MG63 (cell line): Measurements from ENCODE around the gene CNOT9. TPM values are rescaled to one million over a fixed set of nuclear protein-coding genes. Genes with fewer than 3 reads are reported as not detected.

ENCODE experiments used
- DNase-seq: peaks from one replicate; pipeline ENCODE4 v3.0.0-alpha.2; 2020
- H3K27me3 ChIP-seq: fragments of 250-450 bp; sonication (Bioruptor Pico); 2 replicates; pipeline ENCODE4 v1.5.1; 2020; ENCODE audit warnings: mild to moderate bottlenecking, moderate library complexity
- H3K36me3 ChIP-seq: fragments of 250-450 bp; sonication (Bioruptor Pico); 2 replicates; pipeline ENCODE4 v1.5.1; 2020; ENCODE audit warnings: mild to moderate bottlenecking, moderate library complexity
- H3K4me3 ChIP-seq: fragments of 250-450 bp; sonication (Bioruptor Pico); 2 replicates; pipeline ENCODE4 v1.5.1; 2020; ENCODE audit warnings: mild to moderate bottlenecking, moderate library complexity
- H3K9me3 ChIP-seq: fragments of 250-450 bp; sonication (Bioruptor Pico); 2 replicates; pipeline ENCODE4 v1.5.1; 2020; ENCODE audit warnings: mild to moderate bottlenecking, moderate library complexity
- total RNA-seq: library from RNA; depleted of rRNA; stranded (reverse); fragments of >200 nt; shearing (Covaris generic); gene quantifications from 2 replicates; pipeline ENCODE4 v1.2.3, GENCODE V29; 2014; ENCODE audit warnings: low replicate concordance; rRNA removed

CNOT9 gene
- total RNA-seq, 1 experiment from 2014 or later, result 115 TPM

DNA sequence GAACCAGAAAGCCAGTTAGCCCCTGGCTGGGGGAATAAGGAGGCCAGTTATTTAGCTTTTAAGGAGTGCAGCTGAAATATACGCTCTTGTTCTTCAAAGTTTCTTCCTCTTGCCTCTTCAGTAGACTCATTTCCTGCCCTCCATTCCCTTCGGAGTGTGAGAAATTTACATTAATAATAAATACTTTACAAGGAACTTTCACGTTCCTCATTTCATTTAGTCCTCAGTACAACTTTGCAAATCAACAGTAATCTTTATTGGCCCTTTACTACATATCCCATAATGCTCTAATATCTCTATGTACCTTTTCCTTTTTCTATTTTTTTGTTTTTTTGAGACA, 54.7 kb downstream of the CNOT9 start:
- H3K36me3 ChIP-seq, result no peaks in the 10 kb centered on the region
- H3K4me3 ChIP-seq, result no peak overlapping the region
- DNase-seq, result no peak
- no peaks in the 10 kb centered on the region for H3K27me3 ChIP-seq
- no peaks in the 10 kb centered on the region for H3K9me3 ChIP-seq

DNA sequence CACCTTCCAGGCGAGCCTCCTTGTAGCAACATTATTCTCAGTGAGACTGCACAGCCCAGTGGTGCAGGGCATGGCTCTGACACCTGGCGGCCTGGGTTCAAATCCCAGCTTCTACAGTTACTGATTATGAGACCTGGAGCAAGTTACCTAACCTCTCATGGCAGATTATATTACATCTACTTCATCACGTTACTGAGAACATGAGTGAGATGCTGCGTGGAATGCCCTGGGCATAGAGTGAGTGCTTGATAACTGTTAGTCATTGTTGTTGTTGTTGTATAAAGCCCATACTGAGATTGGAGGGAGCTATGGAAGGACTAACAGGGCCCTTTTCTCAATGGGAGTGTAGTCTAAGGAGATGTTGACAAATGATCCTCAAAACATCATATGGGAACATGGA, 57.7 kb downstream of the CNOT9 start:
- no peak overlapping the region for H3K4me3 ChIP-seq
- H3K27me3 ChIP-seq, result no peaks in the 10 kb centered on the region
- no peak for DNase-seq
- H3K9me3 ChIP-seq, result no peaks in the 10 kb centered on the region
- no peaks in the 10 kb centered on the region for H3K36me3 ChIP-seq

DNA sequence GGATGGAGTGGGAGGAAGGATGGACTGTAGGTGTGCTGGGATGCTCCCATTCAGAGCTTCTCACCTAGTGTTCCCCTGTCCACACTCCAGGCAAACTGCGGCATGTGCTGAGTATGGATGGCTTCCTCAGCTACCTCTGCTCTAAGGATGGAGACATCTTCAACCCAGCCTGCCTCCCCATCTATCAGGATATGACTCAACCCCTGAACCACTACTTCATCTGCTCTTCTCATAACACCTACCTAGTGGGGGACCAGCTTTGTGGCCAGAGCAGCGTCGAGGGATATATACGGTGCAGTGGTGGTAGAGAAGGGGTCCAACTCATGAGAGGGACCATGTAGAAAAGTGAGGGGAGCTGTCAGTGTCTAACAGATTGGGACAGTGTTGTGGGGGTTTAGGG, 59.3 kb downstream of the CNOT9 start:
- Histone ChIP-seq H3K36me3 (no peaks in the 10 kb centered on the region), H3K27me3 (no peaks in the 10 kb centered on the region), H3K4me3 (no peak overlapping the region), H3K9me3 (no peaks in the 10 kb centered on the region)
- no peak for DNase-seq

DNA sequence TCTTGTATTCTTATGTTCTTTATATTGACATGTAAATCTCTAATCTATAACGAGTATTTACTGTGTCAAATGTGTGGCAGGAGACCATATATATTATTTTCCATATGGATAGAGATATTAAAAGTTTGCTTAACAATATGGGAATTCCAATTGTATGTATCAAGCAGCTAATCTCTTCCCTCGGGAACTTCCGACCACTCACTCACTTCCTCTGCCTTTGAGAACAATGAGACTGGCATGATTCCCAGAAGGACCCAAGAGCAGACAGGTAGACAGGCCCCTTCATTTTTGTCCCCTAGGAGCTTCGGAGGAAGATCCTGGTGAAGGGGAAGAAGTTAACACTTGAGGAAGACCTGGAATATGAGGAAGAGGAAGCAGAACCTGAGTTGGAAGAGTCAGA, 63.2 kb downstream of the CNOT9 start:
- no peak overlapping the region for H3K4me3 ChIP-seq
- H3K9me3 ChIP-seq, result no peaks in the 10 kb centered on the region
- no peak for DNase-seq
- H3K36me3 ChIP-seq, result peaks cover 18% of the 10 kb centered on the region
- H3K27me3 ChIP-seq, result no peaks in the 10 kb centered on the region

DNA sequence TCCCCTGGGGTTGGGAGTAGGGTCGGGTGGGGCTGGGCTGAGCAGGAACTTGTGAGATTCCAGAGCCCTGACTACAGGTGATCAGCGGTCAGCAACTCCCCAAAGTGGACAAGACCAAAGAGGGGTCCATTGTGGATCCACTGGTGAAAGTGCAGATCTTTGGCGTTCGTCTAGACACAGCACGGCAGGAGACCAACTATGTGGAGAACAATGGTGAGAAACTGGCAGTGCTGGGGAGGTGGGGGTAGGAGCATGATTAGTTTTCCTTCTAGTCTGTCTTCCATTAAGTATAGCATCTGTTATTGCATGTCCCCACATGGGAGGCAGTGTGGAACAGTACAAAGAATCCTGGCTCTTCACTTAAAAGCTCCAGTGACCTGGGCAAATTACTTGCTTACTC, 67.1 kb downstream of the CNOT9 start:
- H3K36me3 ChIP-seq, result peaks cover 51% of the 10 kb centered on the region
- no peak for DNase-seq
- H3K4me3 ChIP-seq, result no peak overlapping the region

DNA sequence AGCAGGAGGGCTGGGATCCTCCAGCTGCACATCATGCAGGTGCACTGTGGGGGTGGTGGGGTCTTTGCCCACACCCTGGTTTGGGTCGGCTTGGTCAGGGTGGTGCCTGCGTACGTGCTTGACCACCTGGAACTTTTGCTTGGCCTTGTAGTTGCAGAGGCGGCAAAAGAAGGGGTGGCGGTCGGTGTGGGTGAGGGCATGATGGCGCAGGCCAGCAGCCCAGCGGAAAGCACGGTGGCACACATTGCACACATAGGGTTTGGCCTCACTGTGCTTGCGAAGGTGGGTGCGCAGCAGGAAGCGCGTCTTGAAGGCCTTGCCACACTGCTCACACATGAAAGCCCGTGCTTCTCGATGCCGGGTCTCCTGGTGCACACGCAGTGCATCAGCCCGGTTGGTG, 69.7 kb downstream of the CNOT9 start:
- H3K27me3 ChIP-seq, result no peaks in the 10 kb centered on the region
- H3K9me3 ChIP-seq, result no peaks in the 10 kb centered on the region
- peaks cover 64% of the 10 kb centered on the region for H3K36me3 ChIP-seq
- no peak overlapping the region for H3K4me3 ChIP-seq
- no peak for DNase-seq

More for the DNA sequence above, 67.1 kb downstream of the CNOT9 start:
- Histone ChIP-seq H3K9me3 (no peaks in the 10 kb centered on the region), H3K27me3 (no peaks in the 10 kb centered on the region)

DNA sequence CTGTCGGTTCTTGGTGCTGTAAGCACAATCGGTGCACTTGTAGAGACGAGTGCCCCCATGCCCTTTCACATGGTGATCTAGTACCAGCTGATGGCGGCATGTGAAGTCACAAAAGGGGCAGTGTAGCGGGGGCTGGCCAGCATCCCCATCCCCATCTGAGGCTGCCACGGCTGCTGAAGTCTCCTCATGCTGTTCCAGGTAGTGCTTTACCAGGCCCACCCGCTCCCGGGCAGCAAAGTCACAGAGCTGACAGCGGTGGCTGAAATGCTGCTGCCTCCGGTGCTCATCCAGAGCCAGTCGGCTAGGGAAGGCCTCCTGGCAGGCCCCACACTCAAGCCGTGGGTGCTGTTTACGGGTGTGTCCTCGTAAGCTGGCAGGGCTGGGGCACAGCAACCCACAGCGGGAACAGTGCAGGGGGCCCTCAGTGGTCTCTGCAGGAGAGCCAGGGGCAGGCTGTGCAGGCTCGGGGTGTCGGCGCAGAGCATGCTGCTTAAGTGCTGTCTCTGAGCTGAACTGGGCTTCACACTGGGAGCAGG, 73.5 kb downstream of the CNOT9 start:
- no peak for DNase-seq
- Histone ChIP-seq H3K27me3 (no peaks in the 10 kb centered on the region), H3K9me3 (no peaks in the 10 kb centered on the region), H3K4me3 (no peak overlapping the region), H3K36me3 (peaks cover 69% of the 10 kb centered on the region)

DNA sequence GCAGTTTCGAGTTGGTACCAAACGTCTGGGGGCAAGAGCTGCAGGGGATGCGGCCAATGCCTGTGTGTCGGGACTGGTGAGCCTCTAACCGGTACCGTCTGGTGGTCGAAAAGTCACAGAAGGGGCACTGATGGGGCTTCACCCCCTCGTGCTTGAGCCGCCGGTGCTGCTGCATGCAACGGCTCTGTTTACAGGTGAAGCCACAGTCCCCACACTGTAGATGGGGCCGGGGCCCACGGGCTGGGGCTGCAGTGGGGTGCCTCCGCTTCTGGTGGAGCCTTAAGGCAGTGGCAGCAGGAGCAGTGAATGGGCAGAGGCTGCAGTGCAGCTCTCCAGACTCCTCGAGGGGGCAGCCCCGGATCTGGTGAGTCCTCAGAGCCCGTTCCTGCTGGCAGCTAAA, 74.1 kb downstream of the CNOT9 start:
- no peaks in the 10 kb centered on the region for H3K9me3 ChIP-seq
- no peak overlapping the region for H3K4me3 ChIP-seq
- peaks cover 68% of the 10 kb centered on the region for H3K36me3 ChIP-seq
- no peak for DNase-seq
- no peaks in the 10 kb centered on the region for H3K27me3 ChIP-seq

DNA sequence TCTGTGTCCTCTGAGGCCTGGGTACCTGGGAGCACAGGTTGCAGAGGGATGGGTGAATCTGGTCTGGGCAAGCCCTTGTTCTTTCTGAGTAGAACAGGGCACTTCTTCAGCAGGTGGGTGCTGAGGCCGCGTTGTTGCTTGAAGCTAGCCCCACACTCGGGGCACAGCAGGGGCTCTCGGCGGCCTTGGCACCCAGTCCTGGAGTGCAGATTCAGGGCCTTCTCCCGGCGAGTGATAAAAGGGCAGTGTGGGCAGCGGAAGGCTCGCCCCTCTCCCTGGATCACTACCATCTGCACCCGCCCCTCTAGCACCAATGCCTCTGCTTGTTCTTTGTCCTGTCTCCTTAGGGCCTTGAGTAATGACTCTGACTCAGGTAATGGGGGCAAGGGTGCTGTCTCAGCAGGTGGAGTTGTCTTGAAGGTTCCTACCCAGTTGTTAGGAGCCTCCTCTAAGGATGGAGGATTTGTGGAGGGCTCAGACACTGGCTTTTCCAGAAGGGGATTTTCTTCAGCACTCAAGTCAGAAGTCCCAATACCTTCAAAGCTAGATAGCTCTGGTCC, 75.2 kb downstream of the CNOT9 start:
- H3K27me3 ChIP-seq, result no peaks in the 10 kb centered on the region
- no peak for DNase-seq
- no peaks in the 10 kb centered on the region for H3K9me3 ChIP-seq
- H3K36me3 ChIP-seq, result peaks cover 68% of the 10 kb centered on the region
- no peak overlapping the region for H3K4me3 ChIP-seq

DNA sequence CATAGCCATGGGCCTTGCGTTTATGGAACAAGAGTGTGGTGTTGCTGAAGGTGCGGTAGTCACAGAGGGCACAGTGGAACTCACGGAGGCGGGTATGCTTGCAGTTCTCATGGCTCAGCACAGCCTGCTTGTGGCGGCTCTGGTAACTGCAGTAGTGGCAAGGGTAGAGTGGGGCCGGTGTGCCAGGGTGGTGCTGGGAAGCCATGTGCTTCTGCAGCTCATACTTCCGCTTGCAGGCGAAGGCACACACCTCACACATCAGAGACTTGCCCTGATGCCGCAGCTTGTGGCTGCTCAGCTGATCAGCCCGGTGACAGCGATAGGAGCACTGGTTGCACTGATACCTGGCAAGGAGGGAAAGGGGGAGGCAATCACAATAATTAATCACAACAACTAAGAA, 76.1 kb downstream of the CNOT9 start:
- no peak overlapping the region for H3K4me3 ChIP-seq
- no peak for DNase-seq
- H3K36me3 ChIP-seq, result peaks cover 69% of the 10 kb centered on the region

DNA sequence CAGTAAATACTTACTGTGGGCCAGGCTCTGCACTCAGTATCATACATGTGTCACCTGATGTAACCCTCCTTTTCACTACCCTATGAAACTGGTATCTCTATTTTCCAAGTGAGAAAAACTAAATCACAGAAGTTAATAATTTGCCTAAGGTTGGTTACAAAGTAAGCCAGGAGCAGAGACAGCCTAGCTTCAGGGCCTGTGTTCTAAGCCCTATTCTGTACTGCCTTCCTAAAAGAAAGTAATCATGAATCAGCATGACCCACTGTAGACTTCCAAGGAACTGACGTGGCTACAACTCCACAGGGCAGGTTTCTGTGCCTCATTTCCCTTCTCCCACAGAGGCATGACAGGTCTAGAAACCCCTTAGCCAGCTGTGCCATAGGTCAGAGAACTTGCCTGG, 76.5 kb downstream of the CNOT9 start:
- Histone ChIP-seq H3K27me3 (no peaks in the 10 kb centered on the region), H3K9me3 (no peaks in the 10 kb centered on the region), H3K36me3 (peaks cover 70% of the 10 kb centered on the region), H3K4me3 (no peak overlapping the region)
- DNase-seq, result no peak

More for the DNA sequence above, 76.1 kb downstream of the CNOT9 start:
- no peaks in the 10 kb centered on the region for H3K27me3 ChIP-seq
- H3K9me3 ChIP-seq, result no peaks in the 10 kb centered on the region

Other genes starting within 250 kb of the CNOT9 start
- not detected in 2 replicates for gene CATIP, start 212.0 kb upstream of the CNOT9 start, total RNA-seq
- 0.03 TPM in 1 of 2 replicates, not detected in the other for gene SLC11A1, start 186.6 kb upstream of the CNOT9 start, total RNA-seq
- gene CTDSP1, start 169.0 kb upstream of the CNOT9 start, total RNA-seq, result 82.9 and 84.6 TPM in 2 replicates
- not detected in 2 replicates for gene VIL1, start 149.7 kb upstream of the CNOT9 start, total RNA-seq
- 4.9 and 6.8 TPM in 2 replicates for gene USP37, start 488 bp upstream of the CNOT9 start, total RNA-seq
- 0.74 and 1.2 TPM in 2 replicates for gene PLCD4, start 39.1 kb downstream of the CNOT9 start, total RNA-seq
- gene ZNF142, start 90.8 kb downstream of the CNOT9 start, total RNA-seq, result 2.1 and 2.6 TPM in 2 replicates
- 22.3 and 53.1 TPM in 2 replicates for gene BCS1L, start 90.8 kb downstream of the CNOT9 start, total RNA-seq
- gene RNF25, start 103.2 kb downstream of the CNOT9 start, total RNA-seq, result 29.2 and 32.1 TPM in 2 replicates
- gene STK36, start 103.2 kb downstream of the CNOT9 start, total RNA-seq, result 1.9 and 11.8 TPM in 2 replicates
- gene TTLL4, start 142.0 kb downstream of the CNOT9 start, total RNA-seq, result 0.69 and 4.5 TPM in 2 replicates
- gene CYP27A1, start 213.3 kb downstream of the CNOT9 start, total RNA-seq, result 7.7 and 8.9 TPM in 2 replicates